GM12873 (cell line): Measurements from ENCODE around the gene FFAR1.

Experiments used
- CTCF ChIP-seq: IDR thresholded peaks from 2 replicates; pipeline ENCODE4 v1.5.1; 2012; ENCODE audit warnings: low read depth, mild to moderate bottlenecking, moderate library complexity, low read length, control low read depth; ENCODE audit not compliant: insufficient read depth; ENCODE audit errors: missing control alignments

FFAR1 gene

DNA sequence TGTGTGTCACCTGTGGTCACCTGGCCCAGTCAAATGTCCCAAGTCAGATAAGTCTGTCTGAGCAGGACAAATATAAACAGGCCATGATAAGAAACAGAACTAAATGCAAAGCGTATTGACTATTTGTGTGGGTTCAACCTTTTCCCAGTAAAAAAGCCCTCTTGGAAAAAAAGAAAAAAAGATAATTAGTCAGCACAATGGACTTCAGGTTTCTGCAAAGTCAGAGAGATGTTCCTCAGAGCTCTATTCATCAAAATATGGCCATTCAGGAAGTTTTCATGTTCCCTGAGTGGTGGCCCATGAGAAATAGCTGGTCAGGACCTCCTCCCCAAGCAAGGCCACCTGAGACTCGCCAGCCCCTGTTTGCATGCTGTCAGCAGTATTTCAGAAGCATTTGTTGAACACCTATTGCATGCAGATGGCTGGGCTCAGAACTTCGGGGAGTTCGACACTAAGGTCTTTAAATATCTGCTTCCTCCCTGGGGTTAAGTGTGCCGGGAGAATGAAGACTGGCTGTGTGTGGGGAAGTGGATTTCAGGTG is 13.2 kb downstream of the FFAR1 start:
- no peak for TF ChIP-seq CTCF

GRCh38 chr19:35362261-35363000 is 14.7 kb downstream of the FFAR1 start:
- TF ChIP-seq CTCF: no peak

- TF ChIP-seq CTCF: no peak
Observed at GRCh38 chr19:35363001-35363590, 15.4 kb downstream of the FFAR1 start.

DNA sequence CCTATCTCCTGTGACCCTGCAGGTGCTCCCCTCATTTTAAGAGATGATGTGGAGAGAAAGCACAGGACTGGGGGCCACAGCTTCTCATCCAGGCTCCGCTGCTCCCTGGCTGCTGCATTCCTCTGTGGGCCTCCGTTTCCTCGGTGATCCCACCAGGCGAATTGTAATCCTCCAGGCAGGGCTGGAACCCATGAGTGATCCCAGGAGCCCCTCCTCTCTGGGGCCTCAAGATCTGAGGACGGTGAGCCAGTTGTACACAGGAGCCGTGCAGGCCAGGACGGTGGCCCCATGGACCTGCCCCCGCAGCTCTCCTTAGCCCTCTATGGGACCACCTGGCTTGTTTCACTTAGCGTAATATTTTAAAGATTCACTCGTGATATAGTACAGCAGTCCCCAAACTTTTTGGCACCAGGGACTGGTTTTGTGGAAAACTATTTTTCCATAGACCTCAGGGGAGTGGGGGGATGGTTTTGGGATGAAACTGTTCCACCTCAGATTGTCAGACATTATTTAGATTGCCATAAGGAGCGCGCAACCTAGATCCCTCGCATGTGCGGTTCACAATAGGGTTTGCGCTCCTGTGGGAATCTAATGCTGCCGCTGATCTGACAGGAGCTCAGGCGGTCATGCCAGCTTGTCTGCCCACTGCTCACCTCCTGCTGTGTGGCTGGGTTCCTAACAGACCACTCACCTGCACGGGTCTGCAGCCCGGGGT is 16.2 kb downstream of the FFAR1 start:
- TF ChIP-seq CTCF: no peak

DNA sequence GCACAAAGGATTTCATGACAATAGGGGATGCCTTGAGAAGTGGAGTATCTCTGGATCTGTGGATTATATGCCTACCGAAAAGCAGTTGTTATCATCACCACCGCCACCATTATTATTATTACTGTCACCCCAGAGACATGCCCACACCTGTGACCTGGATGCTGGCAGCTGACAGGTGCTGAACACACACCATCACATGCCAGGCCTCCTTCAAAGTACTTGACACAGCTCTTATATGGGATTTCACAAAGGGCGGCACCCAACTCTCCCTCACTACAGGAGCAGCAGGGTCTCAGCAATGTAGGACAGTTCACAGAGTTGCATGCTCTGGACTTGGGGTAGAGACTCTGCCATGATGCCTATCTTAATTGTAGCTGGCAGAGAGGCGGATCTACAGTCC is 17.6 kb downstream of the FFAR1 start:
- no peak for TF ChIP-seq CTCF

DNA sequence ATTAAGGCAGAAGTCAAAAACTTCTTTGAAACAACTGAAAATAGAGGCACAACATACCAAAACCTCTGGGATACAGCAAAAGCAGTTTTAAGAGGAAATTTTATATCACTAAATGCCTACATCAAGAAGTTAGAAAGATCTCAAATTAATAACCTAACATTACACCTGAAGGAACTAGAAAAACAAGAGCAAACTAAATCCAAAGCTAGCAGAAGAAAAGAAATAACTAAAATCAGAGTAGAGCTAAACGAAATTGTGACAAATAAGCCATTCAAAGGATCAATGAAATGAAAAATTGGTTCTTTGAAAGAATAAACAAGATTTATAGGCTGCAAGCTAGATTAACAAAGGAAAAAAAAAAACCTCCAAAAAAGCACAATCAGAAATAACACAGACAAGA is 20.7 kb downstream of the FFAR1 start:
- TF ChIP-seq CTCF: no peak

- TF ChIP-seq CTCF: no peak
Observed at GRCh38 chr19:35369522-35369921, 21.8 kb downstream of the FFAR1 start.
